H9 (cell line): ENCODE measurements around the gene CEP128. TPM values are rescaled to one million over a fixed set of nuclear protein-coding genes. Genes with fewer than 3 reads are reported as not detected.

Experiments used
- DNase-seq: peaks from one replicate; pipeline ENCODE4 v3.0.0-alpha.2; 2017
- H2AFZ ChIP-seq: one replicate; pipeline ENCODE4 v1.6.1; 2013; ENCODE audit warnings: mild to moderate bottlenecking, low read length, control low read depth, moderate library complexity
- H2AK5ac ChIP-seq: 2 replicates; pipeline ENCODE4 v1.6.1; 2013; ENCODE audit warnings: low read length, control low read depth, mixed read lengths; ENCODE audit not compliant: insufficient read length
- H2BK120ac ChIP-seq: one replicate; pipeline ENCODE4 v1.6.1; 2013; ENCODE audit warnings: low read depth, mild to moderate bottlenecking, low read length, control low read depth, inconsistent platforms; ENCODE audit not compliant: poor library complexity, severe bottlenecking
- H2BK12ac ChIP-seq: 2 replicates; pipeline ENCODE4 v1.6.1; 2013; ENCODE audit warnings: low read length, control low read depth, mixed read lengths, low read depth; ENCODE audit not compliant: insufficient read length
- H2BK15ac ChIP-seq: 2 replicates; pipeline ENCODE4 v1.6.1; 2013; ENCODE audit warnings: low read depth, low read length, control low read depth
- H2BK20ac ChIP-seq: one replicate; pipeline ENCODE4 v1.6.1; 2013; ENCODE audit warnings: low read depth, mild to moderate bottlenecking, low read length, control low read depth, inconsistent platforms; ENCODE audit not compliant: poor library complexity, severe bottlenecking
- H2BK5ac ChIP-seq: 2 replicates; pipeline ENCODE4 v1.6.1; 2013; ENCODE audit warnings: low read length, control low read depth, mixed read lengths; ENCODE audit not compliant: insufficient read length
- H3K14ac ChIP-seq: 2 replicates; pipeline ENCODE4 v1.6.1; 2013; ENCODE audit warnings: low read length, control low read depth; ENCODE audit not compliant: insufficient read depth
- H3K18ac ChIP-seq: 2 replicates; pipeline ENCODE4 v1.6.1; 2013; ENCODE audit warnings: low read depth, mild to moderate bottlenecking, mixed read lengths, low read length, control low read depth; ENCODE audit not compliant: insufficient read length
- H3K23ac ChIP-seq: 2 replicates; pipeline ENCODE4 v1.6.1; 2013; ENCODE audit warnings: low read length, control low read depth, mixed read lengths, low read depth; ENCODE audit not compliant: insufficient read length
- H3K23me2 ChIP-seq: 2 replicates; pipeline ENCODE4 v1.6.1; 2013; ENCODE audit warnings: low read depth, mild to moderate bottlenecking, mixed read lengths, low read length, control low read depth; ENCODE audit not compliant: insufficient read length, poor library complexity, severe bottlenecking
- H3K27ac ChIP-seq: 2 replicates; pipeline ENCODE4 v1.5.1; 2013; ENCODE audit warnings: low read length, control low read depth, mixed read lengths, low read depth; ENCODE audit not compliant: insufficient read length
- H3K27me3 ChIP-seq: 2 replicates; pipeline ENCODE4 v1.6.1; 2013; ENCODE audit warnings: low read length, control low read depth, inconsistent platforms; ENCODE audit not compliant: insufficient read depth
- H3K4ac ChIP-seq: 2 replicates; pipeline ENCODE4 v1.6.1; 2013; ENCODE audit warnings: low read depth, mild to moderate bottlenecking, control low read depth, inconsistent platforms, low read length, moderate library complexity
- H3K4me1 ChIP-seq: 2 replicates; pipeline ENCODE4 v1.6.1; 2013; ENCODE audit warnings: low read length, control low read depth, inconsistent platforms; ENCODE audit not compliant: insufficient read depth
- H3K4me2 ChIP-seq: 2 replicates; pipeline ENCODE4 v1.6.1; 2013; ENCODE audit warnings: low read length, control low read depth, mixed read lengths; ENCODE audit not compliant: insufficient read length, insufficient read depth
- H3K56ac ChIP-seq: 2 replicates; pipeline ENCODE4 v1.6.1; 2013; ENCODE audit warnings: low read depth, mild to moderate bottlenecking, mixed read lengths, low read length, control low read depth; ENCODE audit not compliant: insufficient read length
- H3K79me1 ChIP-seq: 2 replicates; pipeline ENCODE4 v1.6.1; 2013; ENCODE audit warnings: low read depth, mild to moderate bottlenecking, moderate library complexity, low read length, control low read depth, inconsistent platforms; ENCODE audit not compliant: insufficient read depth, poor library complexity, severe bottlenecking
- H3K79me2 ChIP-seq: 2 replicates; pipeline ENCODE4 v1.6.1; 2013; ENCODE audit warnings: low read length, control low read depth, inconsistent platforms; ENCODE audit not compliant: insufficient read depth
- H3K9ac ChIP-seq: 2 replicates; pipeline ENCODE4 v1.6.1; 2013; ENCODE audit warnings: low read length, control low read depth, mixed read lengths; ENCODE audit not compliant: insufficient read length; ENCODE audit errors: extremely low read depth
- H3K9me3 ChIP-seq: one replicate; pipeline ENCODE4 v1.6.1; 2013; ENCODE audit warnings: low read depth, low read length, inconsistent platforms; ENCODE audit not compliant: control insufficient read depth
- H3T11ph ChIP-seq: one replicate; pipeline ENCODE4 v1.6.1; 2013; ENCODE audit warnings: mild to moderate bottlenecking, low read length, control low read depth, inconsistent platforms
- H4K20me1 ChIP-seq: one replicate; pipeline ENCODE4 v1.6.1; 2013; ENCODE audit not compliant: control insufficient read depth, insufficient read length, insufficient read depth
- H4K5ac ChIP-seq: 2 replicates; pipeline ENCODE4 v1.6.1; 2013; ENCODE audit warnings: low read depth, mild to moderate bottlenecking, mixed read lengths, low read length, control low read depth; ENCODE audit not compliant: insufficient read length
- H4K8ac ChIP-seq: replicated peaks from 2 replicates; pipeline ENCODE4 v1.6.1; 2013; ENCODE audit warnings: low read length, control low read depth, mixed read lengths, low read depth; ENCODE audit not compliant: insufficient read length
- H4K91ac ChIP-seq: 2 replicates; pipeline ENCODE4 v1.6.1; 2013; ENCODE audit warnings: low read depth, mild to moderate bottlenecking, moderate library complexity, mixed read lengths, low read length, control low read depth; ENCODE audit not compliant: insufficient read length
- H3K27ac Mint-ChIP-seq, 3 experiments: 2 replicates in 2 of 3; 3 replicates in 1 of 3; pipeline ENCODE4 v1.8.0; 2020 to 2021; ENCODE audit warnings: mixed read lengths in 3 of 3, mild to moderate bottlenecking in 1 of 3, moderate library complexity in 1 of 3
- H3K27me3 Mint-ChIP-seq: 2 replicates; pipeline ENCODE4 v1.8.0; 2021; ENCODE audit warnings: low read depth, mild to moderate bottlenecking, moderate library complexity, mixed read lengths
- H3K36me3 Mint-ChIP-seq, 3 experiments: 2 replicates in 2 of 3; 3 replicates in 1 of 3; pipeline ENCODE4 v1.8.0; 2020 to 2021; ENCODE audit warnings: low read depth in 3 of 3, mixed read lengths in 3 of 3; ENCODE audit not compliant: insufficient read depth in 1 of 3
- H3K4me1 Mint-ChIP-seq, 2 experiments: 2 replicates each; pipeline ENCODE4 v1.8.0; 2020; ENCODE audit warnings: mixed read lengths in 2 of 2
- H3K4me3 Mint-ChIP-seq, 2 experiments: 2 replicates in 1 of 2; 3 replicates in 1 of 2; pipeline ENCODE4 v1.8.0; 2020 to 2021; ENCODE audit warnings: mild to moderate bottlenecking in 2 of 2, mixed read lengths in 2 of 2, moderate library complexity in 1 of 2
- H3K9me3 Mint-ChIP-seq, 2 experiments: 2 replicates in 1 of 2; 3 replicates in 1 of 2; pipeline ENCODE4 v1.8.0; 2020; ENCODE audit warnings: mild to moderate bottlenecking in 2 of 2, mixed read lengths in 2 of 2, moderate library complexity in 1 of 2
- CTCF ChIP-seq: fragments of 200-600 bp; sonication (generic); conservative IDR thresholded peaks from 3 replicates; pipeline ENCODE4 v1.8.0; 2021; ENCODE audit warnings: antibody characterized with exemption, mild to moderate bottlenecking
- WGBS: extraction: QIAGEN DNeasy Blood & Tissue Kit; methylation state at CpG from one replicate; pipeline ENCODE4 v1.1.7; 2013; ENCODE audit warnings: missing lambda C conversion rate, low lambda C conversion rate, mixed read lengths; ENCODE audit not compliant: insufficient read length; ENCODE audit errors: extremely low coverage; 5-methylcytosine and 5-hydroxymethylcytosine counted together
- total RNA-seq: library from RNA; stranded (reverse); gene quantifications from 2 replicates; pipeline ENCODE4 v1.2.1, GENCODE V29; 2021

The CEP128 gene
- total RNA-seq, 1 experiment from 2014 or later: 16.3 TPM

GRCh38 chr14:80946187-80946586 is 4.6 kb upstream of the CEP128 start:
- Histone ChIP-seq H2BK15ac (no peak overlapping the region), H3K79me2 (no peaks in the 10 kb centered on the region), H3K4me2 (no peak overlapping the region), H3K27me3 (no peaks in the 10 kb centered on the region), H2BK12ac (no peak overlapping the region), H3K23me2 (no peaks in the 10 kb centered on the region), H3T11ph (no peak overlapping the region), H4K8ac (no peak overlapping the region), H3K27ac (no peak overlapping the region), H4K91ac (no peak overlapping the region), H3K9ac (no peak overlapping the region), H4K5ac (no peak overlapping the region), H2AFZ (no peak overlapping the region), H2BK120ac (no peak overlapping the region), H3K14ac (no peak overlapping the region), H3K9me3 (no peaks in the 10 kb centered on the region), H3K18ac (no peak overlapping the region), H3K23ac (no peak overlapping the region), H3K56ac (no peak overlapping the region), H4K20me1 (no peaks in the 10 kb centered on the region), H2BK20ac (no peak overlapping the region), H3K4me1 (no peaks in the 10 kb centered on the region), H2AK5ac (no peak overlapping the region), H3K4ac (no peak overlapping the region), H2BK5ac (no peak overlapping the region), H3K79me1 (no peaks in the 10 kb centered on the region)
- Mint-ChIP-seq H3K9me3 (no peaks in the 10 kb centered on the region), H3K4me1 (peaks cover 9% of the 10 kb centered on the region in 2 experiments), H3K36me3 (no peaks in the 10 kb centered on the region), H3K27me3 (peaks cover 5% of the 10 kb centered on the region), H3K27ac (no peak overlapping the region), H3K4me3 (no peak overlapping the region)
- DNase-seq: no peak
- WGBS: no CpG with 5 or more reads among the region's 1 CpG
- TF ChIP-seq CTCF: no peak
